ENCODE data around the gene WDPCP. TPM values are rescaled to one million over a fixed set of nuclear protein-coding genes. Genes with fewer than 3 reads are reported as not detected.

The WDPCP gene
- total RNA-seq, 2 donors from 2014 or later, result 8.4 to 12.6 TPM

GRCh38 chr2:63122921-63123320, 465.4 kb downstream of the WDPCP start:
- no peaks in the 10 kb centered on the region for H3K4me1 ChIP-seq (replicated peaks)
- no peaks in the 10 kb centered on the region for H3K36me3 ChIP-seq
- TF ChIP-seq POLR2A (IDR thresholded peaks at IDR 0.05) (no peak), POLR2AphosphoS5 (IDR thresholded peaks at IDR 0.05) (no peak), CTCF (IDR thresholded peaks at IDR 0.05) (no peak)
- H3K27ac ChIP-seq, result no peak overlapping the region
- no peaks in the 10 kb centered on the region for H3K9me3 ChIP-seq
- DNase-seq (ENCODE audit: low spot score), result no peak
- H3K27me3 ChIP-seq (replicated peaks; ENCODE audit: insufficient read depth), result no peaks in the 10 kb centered on the region
- WGBS, result 48% methylated on average over 3 of the region's 3 CpGs
- H3K4me3 ChIP-seq, result no peak overlapping the region
- intact Hi-C loops (cut with DNase I), result no loop called here

GRCh38 chr2:63121055-63121834, 467.0 kb downstream of the WDPCP start:
- Histone ChIP-seq H3K36me3 (no peaks in the 10 kb centered on the region), H3K27ac (no peak overlapping the region), H3K27me3 (replicated peaks; ENCODE audit: insufficient read depth) (no peaks in the 10 kb centered on the region), H3K4me3 (no peak overlapping the region), H3K4me1 (replicated peaks) (no peaks in the 10 kb centered on the region), H3K9me3 (no peaks in the 10 kb centered on the region)
- intact Hi-C loops (cut with DNase I), result no loop called here
- TF ChIP-seq CTCF (IDR thresholded peaks at IDR 0.05), result no peak
- TF ChIP-seq POLR2A (IDR thresholded peaks at IDR 0.05), result no peak
- TF ChIP-seq POLR2AphosphoS5 (IDR thresholded peaks at IDR 0.05), result no peak
- WGBS, result 94% methylated on average over 5 of the region's 5 CpGs
- DNase-seq (ENCODE audit: low spot score), result no peak

GRCh38 chr2:63118821-63119220, 469.5 kb downstream of the WDPCP start:
- DNase-seq (ENCODE audit: low spot score), result no peak
- H3K4me1 ChIP-seq (replicated peaks), result no peaks in the 10 kb centered on the region
- H3K9me3 ChIP-seq, result no peaks in the 10 kb centered on the region
- intact Hi-C loops (cut with DNase I), result no loop called here
- H3K36me3 ChIP-seq, result no peaks in the 10 kb centered on the region
- WGBS, result 100% methylated on average over 2 of the region's 2 CpGs
- no peak overlapping the region for H3K4me3 ChIP-seq
- H3K27me3 ChIP-seq (replicated peaks; ENCODE audit: insufficient read depth), result no peaks in the 10 kb centered on the region
- TF ChIP-seq POLR2AphosphoS5 (IDR thresholded peaks at IDR 0.05) (no peak), CTCF (IDR thresholded peaks at IDR 0.05) (no peak), POLR2A (IDR thresholded peaks at IDR 0.05) (no peak)
- H3K27ac ChIP-seq, result no peak overlapping the region

GRCh38 chr2:63104482-63104881, 483.8 kb downstream of the WDPCP start:
- H3K27ac ChIP-seq, result no peak overlapping the region
- H3K36me3 ChIP-seq, result no peaks in the 10 kb centered on the region
- no peaks in the 10 kb centered on the region for H3K9me3 ChIP-seq
- H3K4me3 ChIP-seq, result no peak overlapping the region
- DNase-seq (ENCODE audit: low spot score), result no peak
- 93% methylated on average over 1 of the region's 1 CpG for WGBS
- H3K4me1 ChIP-seq (replicated peaks), result no peaks in the 10 kb centered on the region
- intact Hi-C loops (cut with DNase I), result no loop called here
- TF ChIP-seq CTCF (IDR thresholded peaks at IDR 0.05), result no peak
- no peak for TF ChIP-seq POLR2AphosphoS5 (IDR thresholded peaks at IDR 0.05)
- no peak for TF ChIP-seq POLR2A (IDR thresholded peaks at IDR 0.05)
- no peaks in the 10 kb centered on the region for H3K27me3 ChIP-seq (replicated peaks; ENCODE audit: insufficient read depth)

- no peak overlapping the region for H3K27ac ChIP-seq
- H3K27me3 ChIP-seq (replicated peaks; ENCODE audit: insufficient read depth), result no peaks in the 10 kb centered on the region
- intact Hi-C loops (cut with DNase I), result no loop called here
- no peaks in the 10 kb centered on the region for H3K36me3 ChIP-seq
- no peak overlapping the region for H3K4me3 ChIP-seq
- no peak for DNase-seq (ENCODE audit: low spot score)
- no peaks in the 10 kb centered on the region for H3K9me3 ChIP-seq
- H3K4me1 ChIP-seq (replicated peaks), result no peaks in the 10 kb centered on the region
- TF ChIP-seq POLR2A (IDR thresholded peaks at IDR 0.05) (no peak), CTCF (IDR thresholded peaks at IDR 0.05) (no peak), POLR2AphosphoS5 (IDR thresholded peaks at IDR 0.05) (no peak)
- WGBS, result 93% methylated on average over 2 of the region's 2 CpGs
These were observed 486.3 kb downstream of the WDPCP start for GRCh38 chr2:63101954-63102353.
